T-helper 1 cell treated with Interleukin-12 subunit alpha and Interleukin-12 subunit beta and Interleukin-4 antibody, amounts not matched to agents 30 ng/mL and 1 ng/mL, for 36 hours (primary cell): Measurements from ENCODE around the gene C5orf52. TPM values are rescaled to one million over a fixed set of nuclear protein-coding genes. Genes with fewer than 3 reads are reported as not detected.
"Not testable (repeated sequence)": the region's sequence is repeated elsewhere in the genome, so short reads cannot be mapped to it uniquely, and the experiment has no call there.

ENCODE experiments used
- intact Hi-C: fragments of 100-400 bp; cut with micrococcal nuclease; formaldehyde crosslinking; loops from one replicate; pipeline ENCODE4 v1.15.1; 2024
- total RNA-seq: library from RNA; stranded (reverse); gene quantifications from 2 replicates; pipeline ENCODE4 v1.2.3, GENCODE V29; 2022

The C5orf52 gene
- total RNA-seq, 1 donor from 2014 or later = not detected

- intact Hi-C loops = not testable (repeated sequence)
Observed at GRCh38 chr5:157674351-157674750, 3.0 kb downstream of the C5orf52 start.

GRCh38 chr5:157677931-157678330 is 6.6 kb downstream of the C5orf52 start:
- intact Hi-C loops = no loop called here

- intact Hi-C loops = no loop called here
Observed at GRCh38 chr5:157679801-157680200, 8.5 kb downstream of the C5orf52 start.

GRCh38 chr5:157680239-157680638 is 8.9 kb downstream of the C5orf52 start:
- intact Hi-C loops = no loop called here

- intact Hi-C loops = no loop called here
Observed at GRCh38 chr5:157681048-157681447, 9.7 kb downstream of the C5orf52 start.

- intact Hi-C loops = no loop called here
Observed at GRCh38 chr5:157682257-157682656, 10.9 kb downstream of the C5orf52 start.

GRCh38 chr5:157686276-157687197 is 15.2 kb downstream of the C5orf52 start:
- intact Hi-C loops = not testable (repeated sequence)

GRCh38 chr5:157687198-157687554 is 15.8 kb downstream of the C5orf52 start:
- intact Hi-C loops = no loop called here

- intact Hi-C loops = no loop called here
Observed at GRCh38 chr5:157689942-157690689, 18.8 kb downstream of the C5orf52 start.

GRCh38 chr5:157690690-157691433 is 19.5 kb downstream of the C5orf52 start:
- intact Hi-C loops = no loop called here

GRCh38 chr5:157693816-157694215 is 22.5 kb downstream of the C5orf52 start:
- intact Hi-C loops = not testable (repeated sequence)

- intact Hi-C loops = not testable (repeated sequence)
Observed at GRCh38 chr5:157696154-157696553, 24.8 kb downstream of the C5orf52 start.

- intact Hi-C loops = not testable (repeated sequence)
Observed at GRCh38 chr5:157698674-157699073, 27.3 kb downstream of the C5orf52 start.

- intact Hi-C loops = no loop called here
Observed at GRCh38 chr5:157703736-157704135, 32.4 kb downstream of the C5orf52 start.

GRCh38 chr5:157708866-157709265 is 37.5 kb downstream of the C5orf52 start:
- intact Hi-C loops = no loop called here

GRCh38 chr5:157709346-157709745 is 38.0 kb downstream of the C5orf52 start:
- intact Hi-C loops = no loop called here

- intact Hi-C loops = no loop called here
Observed at GRCh38 chr5:157710431-157710830, 39.1 kb downstream of the C5orf52 start.

GRCh38 chr5:157710882-157711281 is 39.5 kb downstream of the C5orf52 start:
- intact Hi-C loops = no loop called here

GRCh38 chr5:157713830-157714595 is 42.7 kb downstream of the C5orf52 start:
- intact Hi-C loops = no loop called here

- intact Hi-C loops = no loop called here
Observed at GRCh38 chr5:157714596-157714864, 43.2 kb downstream of the C5orf52 start.

GRCh38 chr5:157718519-157718918 is 47.2 kb downstream of the C5orf52 start:
- intact Hi-C loops = loop anchor here (1.0 to 5.0 kb wide), 10 partner anchors 13 to 390 kb away; partner anchors contain the start of genes LSM11 and THG1L
